ENCODE measurements around the gene PCDHGA7. TPM values are rescaled to one million over a fixed set of nuclear protein-coding genes. Genes with fewer than 3 reads are reported as not detected.

PCDHGA7 gene
- total RNA-seq, 1 experiment from 2014 or later: 0.83 TPM

DNA sequence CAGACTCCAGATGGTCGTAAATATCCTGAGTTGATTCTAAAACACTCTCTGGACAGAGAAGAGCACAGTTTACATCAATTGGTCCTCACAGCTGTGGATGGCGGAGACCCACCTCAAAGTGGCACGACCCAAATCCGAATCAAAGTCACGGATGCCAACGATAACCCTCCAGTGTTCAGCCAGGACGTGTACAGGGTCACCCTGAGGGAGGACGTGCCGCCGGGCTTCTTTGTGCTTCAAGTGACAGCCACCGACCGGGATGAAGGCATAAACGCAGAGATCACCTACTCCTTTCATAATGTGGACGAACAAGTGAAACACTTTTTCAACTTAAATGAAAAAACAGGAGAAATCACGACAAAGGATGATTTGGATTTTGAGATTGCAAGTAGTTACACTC is 21.9 kb upstream of the PCDHGA7 start:
- no peak overlapping the region for H2BK12ac ChIP-seq (ENCODE audit: insufficient read length, low read depth, low read length)
- no peak overlapping the region for H2AFZ ChIP-seq (ENCODE audit: low read length)
- H3K18ac ChIP-seq (ENCODE audit: insufficient read length, low read depth, low read length): no peak overlapping the region
- H3K23ac ChIP-seq (ENCODE audit: insufficient read length, low read depth, low read length): no peak overlapping the region
- no peak for DNase-seq
- H3K27me3 Mint-ChIP-seq (ENCODE audit: low read depth): peaks cover 7% of the 10 kb centered on the region
- no peak overlapping the region for H4K91ac ChIP-seq (ENCODE audit: insufficient read length, low read depth, low read length)
- H3K56ac ChIP-seq (ENCODE audit: insufficient read length, low read depth, low read length): no peak overlapping the region
- peaks cover 44 to 72% (median 64%) of the 10 kb centered on the region in 3 experiments for H3K36me3 Mint-ChIP-seq (ENCODE audit: insufficient read depth in 1 of 3, low read depth in 3 of 3)
- H4K20me1 ChIP-seq (ENCODE audit: control insufficient read depth, insufficient read depth, insufficient read length): no peaks in the 10 kb centered on the region
- peaks cover 73% of the 10 kb centered on the region in 2 experiments for H3K9me3 Mint-ChIP-seq
- no peaks in the 10 kb centered on the region for H3K27me3 ChIP-seq (ENCODE audit: insufficient read depth, low read length)
- TF ChIP-seq, protein P1, sequence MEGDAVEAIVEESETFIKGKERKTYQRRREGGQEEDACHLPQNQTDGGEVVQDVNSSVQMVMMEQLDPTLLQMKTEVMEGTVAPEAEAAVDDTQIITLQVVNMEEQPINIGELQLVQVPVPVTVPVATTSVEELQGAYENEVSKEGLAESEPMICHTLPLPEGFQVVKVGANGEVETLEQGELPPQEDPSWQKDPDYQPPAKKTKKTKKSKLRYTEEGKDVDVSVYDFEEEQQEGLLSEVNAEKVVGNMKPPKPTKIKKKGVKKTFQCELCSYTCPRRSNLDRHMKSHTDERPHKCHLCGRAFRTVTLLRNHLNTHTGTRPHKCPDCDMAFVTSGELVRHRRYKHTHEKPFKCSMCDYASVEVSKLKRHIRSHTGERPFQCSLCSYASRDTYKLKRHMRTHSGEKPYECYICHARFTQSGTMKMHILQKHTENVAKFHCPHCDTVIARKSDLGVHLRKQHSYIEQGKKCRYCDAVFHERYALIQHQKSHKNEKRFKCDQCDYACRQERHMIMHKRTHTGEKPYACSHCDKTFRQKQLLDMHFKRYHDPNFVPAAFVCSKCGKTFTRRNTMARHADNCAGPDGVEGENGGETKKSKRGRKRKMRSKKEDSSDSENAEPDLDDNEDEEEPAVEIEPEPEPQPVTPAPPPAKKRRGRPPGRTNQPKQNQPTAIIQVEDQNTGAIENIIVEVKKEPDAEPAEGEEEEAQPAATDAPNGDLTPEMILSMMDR (conservative IDR thresholded peaks at IDR 0.05): no peak
- no peak overlapping the region for H3K4me3 Mint-ChIP-seq
- H3T11ph ChIP-seq (ENCODE audit: low read length): no peak overlapping the region
- H2BK15ac ChIP-seq (ENCODE audit: low read depth, low read length): no peak overlapping the region
- no peaks in the 10 kb centered on the region for H3K79me1 ChIP-seq (ENCODE audit: insufficient read depth, low read depth, low read length, poor library complexity, severe bottlenecking)
- H3K9ac ChIP-seq (ENCODE audit: extremely low read depth, insufficient read length, low read length): no peak overlapping the region
- H2BK20ac ChIP-seq (ENCODE audit: low read depth, low read length, poor library complexity, severe bottlenecking): no peak overlapping the region
- no peak overlapping the region for H4K5ac ChIP-seq (ENCODE audit: insufficient read length, low read depth, low read length)
- H2AK5ac ChIP-seq (ENCODE audit: insufficient read length, low read length): no peak overlapping the region
- H3K14ac ChIP-seq (ENCODE audit: insufficient read depth, low read length): no peak overlapping the region
- no peak overlapping the region for H2BK5ac ChIP-seq (ENCODE audit: insufficient read length, low read length)
- H3K23me2 ChIP-seq (ENCODE audit: insufficient read length, low read depth, low read length, poor library complexity, severe bottlenecking): no peaks in the 10 kb centered on the region
- no peak overlapping the region for H3K4ac ChIP-seq (ENCODE audit: low read depth, low read length)
- H3K4me1 Mint-ChIP-seq: peaks cover 7 to 15% of the 10 kb centered on the region in 2 experiments; a peak in 3 of 4 replicates
- no peak overlapping the region for H2BK120ac ChIP-seq (ENCODE audit: low read depth, low read length, poor library complexity, severe bottlenecking)
- H3K27ac Mint-ChIP-seq: peak overlapping the region in 1 of 3 experiments; percentile 24; a peak in 1 of 7 replicates
- no peak overlapping the region for H3K4me2 ChIP-seq (ENCODE audit: insufficient read depth, insufficient read length, low read length)
- no peak overlapping the region for H4K8ac ChIP-seq (replicated peaks; ENCODE audit: insufficient read length, low read depth, low read length)
- no peaks in the 10 kb centered on the region for H3K4me1 ChIP-seq (ENCODE audit: insufficient read depth, low read length)
- WGBS (ENCODE audit: extremely low coverage, insufficient read length, low lambda C conversion rate): no CpG with 5 or more reads among the region's 15 CpGs
- H3K27ac ChIP-seq (ENCODE audit: insufficient read length, low read depth, low read length): no peak overlapping the region
- no peaks in the 10 kb centered on the region for H3K79me2 ChIP-seq (ENCODE audit: insufficient read depth, low read length)
- H3K9me3 ChIP-seq (ENCODE audit: control insufficient read depth, low read depth, low read length): peaks cover 31% of the 10 kb centered on the region
